ENCODE data around the gene DHRS3. TPM values are rescaled to one million over a fixed set of nuclear protein-coding genes. Genes with fewer than 3 reads are reported as not detected.

The DHRS3 gene
- total and polyA plus RNA-seq, 2 donors (not counting 1 experiment from before 2014, with no cell fraction given): 8.4 to 36.8 TPM

DNA sequence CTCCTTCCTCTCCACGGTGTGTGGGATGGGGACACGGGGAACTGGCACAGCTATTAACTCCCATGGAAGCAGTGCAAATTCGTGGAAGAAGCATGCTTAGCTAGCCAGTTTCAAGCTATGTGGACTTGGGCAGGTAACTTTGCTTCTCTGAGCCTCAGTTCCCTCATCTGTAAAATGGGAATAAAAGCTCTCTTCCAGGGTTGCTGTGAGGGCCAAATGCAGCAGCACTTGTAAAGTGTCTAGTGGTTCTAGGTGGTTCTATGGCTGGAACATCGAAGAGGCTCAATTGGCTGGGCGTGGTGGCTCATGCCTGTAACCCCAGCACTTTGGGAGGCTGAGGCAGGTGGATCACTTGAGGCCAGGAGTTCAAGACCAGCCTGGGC lies 43.3 kb downstream of the DHRS3 start:
- H3K79me2 ChIP-seq (ENCODE audit: control insufficient read depth, insufficient read depth, low read length): no peaks in the 10 kb centered on the region
- DNase-seq (ENCODE audit: low read depth in 2 of 2): no peak
- no peaks in the 10 kb centered on the region for H4K20me1 ChIP-seq (ENCODE audit: control insufficient read depth, extremely low read depth, insufficient read depth, low read length)
- H3K4me2 ChIP-seq (ENCODE audit: extremely low read depth, insufficient read depth, low read length): no peak overlapping the region
- H2AFZ ChIP-seq (ENCODE audit: low read length): no peak overlapping the region
- H3K27me3 ChIP-seq (ENCODE audit: control insufficient read depth, insufficient read depth, low read length): no peaks in the 10 kb centered on the region
- H3K36me3 ChIP-seq (ENCODE audit: control insufficient read depth, insufficient read depth, low read length): no peaks in the 10 kb centered on the region
- no peak overlapping the region for H3K27ac ChIP-seq (ENCODE audit: insufficient read depth, low read length)
- H3K9me3 ChIP-seq (ENCODE audit: control insufficient read depth, insufficient read depth, low read depth, low read length): no peaks in the 10 kb centered on the region
- no peak overlapping the region for H3K4me3 ChIP-seq (replicated peaks in 1 of 4; ENCODE audit: control extremely low read depth in 1 of 4, insufficient read depth in 1 of 4, low read depth in 3 of 4, low read length in 4 of 4)
- H3K9ac ChIP-seq (ENCODE audit: insufficient read depth, low read length): no peak overlapping the region
- TF ChIP-seq EZH2 (IDR thresholded peaks at IDR 0.05; ENCODE audit: low read length, missing control alignments): no peak
- TF ChIP-seq, protein P1, sequence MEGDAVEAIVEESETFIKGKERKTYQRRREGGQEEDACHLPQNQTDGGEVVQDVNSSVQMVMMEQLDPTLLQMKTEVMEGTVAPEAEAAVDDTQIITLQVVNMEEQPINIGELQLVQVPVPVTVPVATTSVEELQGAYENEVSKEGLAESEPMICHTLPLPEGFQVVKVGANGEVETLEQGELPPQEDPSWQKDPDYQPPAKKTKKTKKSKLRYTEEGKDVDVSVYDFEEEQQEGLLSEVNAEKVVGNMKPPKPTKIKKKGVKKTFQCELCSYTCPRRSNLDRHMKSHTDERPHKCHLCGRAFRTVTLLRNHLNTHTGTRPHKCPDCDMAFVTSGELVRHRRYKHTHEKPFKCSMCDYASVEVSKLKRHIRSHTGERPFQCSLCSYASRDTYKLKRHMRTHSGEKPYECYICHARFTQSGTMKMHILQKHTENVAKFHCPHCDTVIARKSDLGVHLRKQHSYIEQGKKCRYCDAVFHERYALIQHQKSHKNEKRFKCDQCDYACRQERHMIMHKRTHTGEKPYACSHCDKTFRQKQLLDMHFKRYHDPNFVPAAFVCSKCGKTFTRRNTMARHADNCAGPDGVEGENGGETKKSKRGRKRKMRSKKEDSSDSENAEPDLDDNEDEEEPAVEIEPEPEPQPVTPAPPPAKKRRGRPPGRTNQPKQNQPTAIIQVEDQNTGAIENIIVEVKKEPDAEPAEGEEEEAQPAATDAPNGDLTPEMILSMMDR (conservative IDR thresholded peaks at IDR 0.05 in 1 of 2, IDR thresholded peaks at IDR 0.05 in 1 of 2; ENCODE audit: low read depth in 1 of 2, low read length in 2 of 2): no peak
- no peaks in the 10 kb centered on the region for H3K4me1 ChIP-seq (ENCODE audit: control insufficient read depth, extremely low read depth, insufficient read depth, low read length)

DNA sequence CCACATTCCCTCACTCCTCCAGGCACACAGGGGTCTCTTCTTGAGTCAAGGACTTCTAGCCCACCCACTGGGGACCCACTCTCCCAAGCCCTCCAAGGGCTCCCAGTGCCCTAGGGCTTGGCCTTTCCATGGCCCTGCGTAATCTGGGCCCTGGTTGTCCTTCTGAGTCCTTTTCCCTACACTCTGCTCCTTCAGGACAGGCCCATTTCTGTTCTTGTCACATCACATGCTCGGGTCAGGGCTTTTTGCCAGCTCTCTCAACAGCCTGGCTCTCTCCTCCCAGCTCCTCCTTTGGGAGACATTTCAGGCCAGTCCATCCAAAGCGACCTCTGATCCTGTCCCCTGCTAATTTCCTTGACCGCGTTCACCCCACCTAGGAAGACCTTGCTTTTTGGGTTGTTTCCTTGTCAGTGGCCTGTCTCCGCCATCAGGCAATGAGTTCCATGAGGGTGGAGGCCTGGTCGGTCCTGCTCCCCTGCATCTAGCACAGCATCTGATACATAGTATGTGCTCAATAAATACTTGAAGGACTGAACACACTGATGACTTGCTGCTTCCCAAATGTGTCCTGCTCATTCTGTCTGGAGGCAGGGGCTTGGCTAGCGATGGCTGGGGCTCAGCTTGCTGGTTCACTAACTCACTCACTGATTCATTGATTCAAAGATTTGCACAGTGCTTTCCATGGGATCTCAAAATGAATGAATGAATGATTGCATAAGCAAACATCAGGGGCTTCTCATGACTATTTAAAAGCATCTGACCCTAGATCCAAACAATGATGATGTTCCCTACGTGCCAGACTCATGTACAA lies 44.8 kb downstream of the DHRS3 start:
- Histone ChIP-seq H3K4me2 (ENCODE audit: extremely low read depth, insufficient read depth, low read length) (no peak overlapping the region), H3K27ac (ENCODE audit: insufficient read depth, low read length) (no peak overlapping the region), H3K4me3 (replicated peaks in 1 of 4; ENCODE audit: control extremely low read depth in 1 of 4, insufficient read depth in 1 of 4, low read depth in 3 of 4, low read length in 4 of 4) (no peak overlapping the region), H3K9me3 (ENCODE audit: control insufficient read depth, insufficient read depth, low read depth, low read length) (no peaks in the 10 kb centered on the region), H3K36me3 (ENCODE audit: control insufficient read depth, insufficient read depth, low read length) (no peaks in the 10 kb centered on the region), H2AFZ (ENCODE audit: low read length) (no peak overlapping the region), H3K9ac (ENCODE audit: insufficient read depth, low read length) (no peak overlapping the region), H3K27me3 (ENCODE audit: control insufficient read depth, insufficient read depth, low read length) (no peaks in the 10 kb centered on the region), H3K4me1 (ENCODE audit: control insufficient read depth, extremely low read depth, insufficient read depth, low read length) (no peaks in the 10 kb centered on the region), H3K79me2 (ENCODE audit: control insufficient read depth, insufficient read depth, low read length) (no peaks in the 10 kb centered on the region), H4K20me1 (ENCODE audit: control insufficient read depth, extremely low read depth, insufficient read depth, low read length) (no peaks in the 10 kb centered on the region)
- TF ChIP-seq EZH2 (IDR thresholded peaks at IDR 0.05; ENCODE audit: low read length, missing control alignments): no peak
- TF ChIP-seq, protein P1 (conservative IDR thresholded peaks at IDR 0.05 in 1 of 2, IDR thresholded peaks at IDR 0.05 in 1 of 2; ENCODE audit: low read depth in 1 of 2, low read length in 2 of 2): no peak
- DNase-seq (ENCODE audit: low read depth in 2 of 2): no peak

DNA sequence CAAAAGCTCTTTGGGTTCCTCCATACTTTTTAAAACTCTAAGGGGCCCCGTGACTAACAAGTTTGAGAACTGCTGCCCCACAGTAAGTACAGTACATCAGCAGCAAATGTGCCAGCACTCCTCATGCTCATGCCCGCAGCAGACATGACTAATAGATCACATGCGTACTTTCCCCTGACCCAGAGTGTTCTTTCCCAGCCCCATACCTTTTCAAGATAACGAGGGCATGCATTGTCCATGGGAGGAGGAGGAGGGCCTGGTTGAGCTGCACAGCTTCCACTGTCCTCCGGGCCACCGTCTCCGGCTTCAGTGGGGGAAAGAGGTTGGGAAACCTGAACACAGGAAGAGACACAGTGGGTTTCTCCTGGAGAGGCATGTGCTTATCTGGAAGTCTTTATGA lies 45.5 kb downstream of the DHRS3 start:
- Histone ChIP-seq H3K79me2 (ENCODE audit: control insufficient read depth, insufficient read depth, low read length) (no peaks in the 10 kb centered on the region), H3K4me2 (ENCODE audit: extremely low read depth, insufficient read depth, low read length) (no peak overlapping the region), H3K9ac (ENCODE audit: insufficient read depth, low read length) (no peak overlapping the region), H3K27me3 (ENCODE audit: control insufficient read depth, insufficient read depth, low read length) (no peaks in the 10 kb centered on the region), H3K4me1 (ENCODE audit: control insufficient read depth, extremely low read depth, insufficient read depth, low read length) (no peaks in the 10 kb centered on the region), H3K36me3 (ENCODE audit: control insufficient read depth, insufficient read depth, low read length) (no peaks in the 10 kb centered on the region), H3K4me3 (replicated peaks in 1 of 4; ENCODE audit: control extremely low read depth in 1 of 4, insufficient read depth in 1 of 4, low read depth in 3 of 4, low read length in 4 of 4) (no peak overlapping the region), H3K27ac (ENCODE audit: insufficient read depth, low read length) (no peak overlapping the region), H3K9me3 (ENCODE audit: control insufficient read depth, insufficient read depth, low read depth, low read length) (no peaks in the 10 kb centered on the region), H2AFZ (ENCODE audit: low read length) (no peak overlapping the region), H4K20me1 (ENCODE audit: control insufficient read depth, extremely low read depth, insufficient read depth, low read length) (no peaks in the 10 kb centered on the region)
- DNase-seq (ENCODE audit: low read depth in 2 of 2): peak in 1 of 2 donors; percentile 67
- TF ChIP-seq, protein P1 (conservative IDR thresholded peaks at IDR 0.05 in 1 of 2, IDR thresholded peaks at IDR 0.05 in 1 of 2; ENCODE audit: low read depth in 1 of 2, low read length in 2 of 2): no peak
- no peak for TF ChIP-seq EZH2 (IDR thresholded peaks at IDR 0.05; ENCODE audit: low read length, missing control alignments)
